Nephron progenitor cell (in vitro differentiated cells): ENCODE results near the gene CACNA2D1.

Source experiments
- DNase-seq: peaks from one replicate; pipeline ENCODE4 v3.0.0; 2021
- H3K27ac Mint-ChIP-seq: 2 replicates; pipeline ENCODE4 v1.8.0; 2021; ENCODE audit warnings: mild to moderate bottlenecking, moderate library complexity, mixed read lengths
- H3K27me3 Mint-ChIP-seq: 2 replicates; pipeline ENCODE4 v1.8.0; 2021; ENCODE audit warnings: mild to moderate bottlenecking, low read depth, mixed read lengths; ENCODE audit not compliant: poor library complexity
- H3K36me3 Mint-ChIP-seq: 2 replicates; pipeline ENCODE4 v1.8.0; 2021; ENCODE audit warnings: low read depth, mixed read lengths
- H3K4me1 Mint-ChIP-seq: 2 replicates; pipeline ENCODE4 v1.8.0; 2021; ENCODE audit warnings: mixed read lengths
- H3K4me3 Mint-ChIP-seq: 2 replicates; pipeline ENCODE4 v1.8.0; 2021; ENCODE audit warnings: mild to moderate bottlenecking, moderate library complexity, mixed read lengths
- H3K9me3 Mint-ChIP-seq: 2 replicates; pipeline ENCODE4 v1.8.0; 2021; ENCODE audit warnings: mild to moderate bottlenecking, moderate library complexity, mixed read lengths
- TF ChIP-seq, protein P1 (sequence below): fragments of 200-600 bp; sonication (generic); IDR thresholded peaks from 2 replicates; pipeline ENCODE4 v1.5.0; 2021; ENCODE audit warnings: antibody characterized with exemption

The CACNA2D1 gene

DNA sequence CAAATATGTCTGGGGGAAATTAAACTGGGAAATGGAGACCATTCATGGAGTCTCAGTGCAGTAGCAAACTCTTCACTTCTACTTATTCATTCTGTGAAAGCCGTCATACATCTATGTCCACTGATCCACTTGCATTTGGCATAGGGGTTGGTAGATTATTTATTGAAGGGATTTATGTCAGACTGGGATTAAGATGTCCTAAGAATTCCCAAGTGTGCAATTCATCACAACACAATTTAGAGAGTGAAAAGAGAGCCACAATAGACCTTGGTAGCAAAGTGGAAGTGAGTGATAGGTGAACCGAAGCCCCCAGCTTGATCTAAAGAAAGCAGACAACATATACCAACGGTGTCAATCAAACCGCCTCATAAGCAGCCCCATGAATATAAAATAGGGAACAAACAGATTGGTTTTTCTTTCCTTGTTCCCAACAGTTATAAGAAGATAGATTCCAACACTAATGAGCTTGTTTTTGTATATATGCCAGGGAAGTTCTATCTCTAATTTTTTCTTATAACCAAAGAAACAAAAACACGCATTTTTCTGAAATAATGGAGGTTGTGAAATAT lies 234.3 kb downstream of the CACNA2D1 start:
- TF ChIP-seq, protein P1, sequence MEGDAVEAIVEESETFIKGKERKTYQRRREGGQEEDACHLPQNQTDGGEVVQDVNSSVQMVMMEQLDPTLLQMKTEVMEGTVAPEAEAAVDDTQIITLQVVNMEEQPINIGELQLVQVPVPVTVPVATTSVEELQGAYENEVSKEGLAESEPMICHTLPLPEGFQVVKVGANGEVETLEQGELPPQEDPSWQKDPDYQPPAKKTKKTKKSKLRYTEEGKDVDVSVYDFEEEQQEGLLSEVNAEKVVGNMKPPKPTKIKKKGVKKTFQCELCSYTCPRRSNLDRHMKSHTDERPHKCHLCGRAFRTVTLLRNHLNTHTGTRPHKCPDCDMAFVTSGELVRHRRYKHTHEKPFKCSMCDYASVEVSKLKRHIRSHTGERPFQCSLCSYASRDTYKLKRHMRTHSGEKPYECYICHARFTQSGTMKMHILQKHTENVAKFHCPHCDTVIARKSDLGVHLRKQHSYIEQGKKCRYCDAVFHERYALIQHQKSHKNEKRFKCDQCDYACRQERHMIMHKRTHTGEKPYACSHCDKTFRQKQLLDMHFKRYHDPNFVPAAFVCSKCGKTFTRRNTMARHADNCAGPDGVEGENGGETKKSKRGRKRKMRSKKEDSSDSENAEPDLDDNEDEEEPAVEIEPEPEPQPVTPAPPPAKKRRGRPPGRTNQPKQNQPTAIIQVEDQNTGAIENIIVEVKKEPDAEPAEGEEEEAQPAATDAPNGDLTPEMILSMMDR, result no peak
- no peak for DNase-seq
- Mint-ChIP-seq H3K27me3 (peaks cover 4% of the 10 kb centered on the region), H3K27ac (peak overlapping the region; percentile 75), H3K36me3 (peaks cover 20% of the 10 kb centered on the region), H3K4me1 (peaks cover 34% of the 10 kb centered on the region), H3K9me3 (peaks cover 26% of the 10 kb centered on the region), H3K4me3 (no peak overlapping the region)

DNA sequence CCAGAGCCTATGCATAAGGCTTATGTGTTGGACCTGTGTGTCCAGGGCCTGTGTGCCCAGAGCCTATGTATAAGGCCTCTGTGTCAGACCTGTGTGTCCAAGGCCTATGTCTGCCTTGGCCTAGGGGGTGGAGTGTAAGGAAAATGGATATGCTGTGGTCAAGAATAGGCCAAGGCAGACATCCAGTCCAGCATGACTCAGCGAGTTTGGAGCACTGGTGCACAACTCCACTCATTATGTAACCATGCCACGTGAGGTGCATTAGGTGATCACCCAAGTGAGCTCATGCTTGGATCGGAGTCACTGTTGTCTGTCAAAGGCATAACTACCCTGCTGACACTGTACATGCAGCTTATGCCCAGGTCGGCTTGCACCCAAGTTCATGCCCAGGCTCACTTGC lies 238.9 kb downstream of the CACNA2D1 start:
- H3K27ac Mint-ChIP-seq, result no peak overlapping the region

DNA sequence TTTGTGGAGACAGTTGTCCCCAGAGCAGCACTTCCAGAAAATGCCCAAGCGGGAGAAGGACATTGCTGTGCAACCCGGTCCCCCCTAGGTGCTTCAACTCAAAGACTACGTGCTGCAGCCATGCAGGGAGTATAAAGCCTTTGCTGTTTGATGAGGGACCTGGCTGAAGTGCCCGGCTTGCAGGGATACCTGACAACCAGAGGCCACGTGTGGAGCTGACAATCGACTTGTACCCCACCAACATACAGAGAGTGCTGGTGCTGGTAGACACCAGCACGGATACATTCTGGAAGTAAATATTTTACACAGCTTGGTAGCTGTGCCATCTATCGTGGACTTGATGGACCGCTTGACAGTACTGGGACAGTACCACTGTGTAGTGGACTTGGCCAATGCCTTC lies 240.6 kb downstream of the CACNA2D1 start:
- Mint-ChIP-seq H3K27ac (no peak overlapping the region), H3K4me3 (no peak overlapping the region), H3K9me3 (peaks cover 17% of the 10 kb centered on the region), H3K4me1 (peaks cover 6% of the 10 kb centered on the region), H3K27me3 (peaks cover 3% of the 10 kb centered on the region), H3K36me3 (peaks cover 26% of the 10 kb centered on the region)
- no peak for DNase-seq
- TF ChIP-seq, protein P1, result no peak

More for the DNA sequence above, 238.9 kb downstream of the CACNA2D1 start:
- no peak for DNase-seq
- H3K36me3 Mint-ChIP-seq, result peaks cover 26% of the 10 kb centered on the region
- no peak overlapping the region for H3K4me3 Mint-ChIP-seq
- TF ChIP-seq, protein P1, result no peak
- H3K27me3 Mint-ChIP-seq, result peaks cover 3% of the 10 kb centered on the region
- H3K4me1 Mint-ChIP-seq, result peaks cover 17% of the 10 kb centered on the region
- peaks cover 17% of the 10 kb centered on the region for H3K9me3 Mint-ChIP-seq

DNA sequence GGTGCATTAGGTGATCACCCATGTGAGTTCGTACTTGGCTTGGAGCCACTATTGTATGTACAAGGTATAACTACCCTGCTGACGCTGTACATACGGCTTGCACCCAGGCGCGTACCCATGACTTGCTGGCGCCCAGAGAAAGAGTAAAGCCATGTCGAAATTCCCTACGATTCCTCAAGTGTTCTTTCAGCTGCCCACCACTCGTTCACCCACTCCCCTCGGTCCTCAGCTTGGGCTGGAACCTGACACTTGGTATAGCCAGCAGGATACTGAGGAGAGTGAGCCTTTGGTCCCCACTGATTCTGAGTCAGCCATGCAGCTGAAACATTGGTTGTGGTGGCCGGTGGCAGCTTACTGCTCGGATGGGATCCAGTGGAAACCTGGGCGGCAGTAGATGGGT lies 241.5 kb downstream of the CACNA2D1 start:
- Mint-ChIP-seq H3K4me1 (peaks cover 2% of the 10 kb centered on the region), H3K36me3 (peaks cover 26% of the 10 kb centered on the region), H3K27ac (no peak overlapping the region), H3K9me3 (peaks cover 17% of the 10 kb centered on the region), H3K4me3 (no peak overlapping the region), H3K27me3 (peaks cover 3% of the 10 kb centered on the region)
- TF ChIP-seq, protein P1, result no peak
- no peak for DNase-seq

DNA sequence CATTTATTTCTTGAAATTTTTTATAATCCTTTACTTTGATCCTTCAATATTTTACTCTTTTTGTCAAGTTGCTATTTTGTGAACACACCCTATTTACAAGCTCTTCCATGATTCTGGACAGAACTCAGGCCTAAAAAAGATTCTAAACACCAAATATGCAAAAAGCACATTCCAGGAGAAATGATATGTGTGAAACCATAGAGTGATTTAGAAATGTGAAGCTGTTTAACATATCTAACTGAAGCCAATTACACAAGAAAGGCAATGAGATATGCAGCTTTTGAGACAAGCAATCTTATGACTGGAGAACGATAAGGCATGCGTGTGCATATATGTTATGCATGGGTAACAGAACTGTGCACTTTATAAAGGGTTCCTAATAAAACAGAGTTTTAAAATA lies 243.0 kb downstream of the CACNA2D1 start:
- Mint-ChIP-seq H3K27ac (no peak overlapping the region), H3K36me3 (peaks cover 26% of the 10 kb centered on the region), H3K4me1 (peaks cover 12% of the 10 kb centered on the region), H3K9me3 (peaks cover 17% of the 10 kb centered on the region), H3K27me3 (peaks cover 3% of the 10 kb centered on the region), H3K4me3 (no peak overlapping the region)
- no peak for DNase-seq
- TF ChIP-seq, protein P1, result no peak

DNA sequence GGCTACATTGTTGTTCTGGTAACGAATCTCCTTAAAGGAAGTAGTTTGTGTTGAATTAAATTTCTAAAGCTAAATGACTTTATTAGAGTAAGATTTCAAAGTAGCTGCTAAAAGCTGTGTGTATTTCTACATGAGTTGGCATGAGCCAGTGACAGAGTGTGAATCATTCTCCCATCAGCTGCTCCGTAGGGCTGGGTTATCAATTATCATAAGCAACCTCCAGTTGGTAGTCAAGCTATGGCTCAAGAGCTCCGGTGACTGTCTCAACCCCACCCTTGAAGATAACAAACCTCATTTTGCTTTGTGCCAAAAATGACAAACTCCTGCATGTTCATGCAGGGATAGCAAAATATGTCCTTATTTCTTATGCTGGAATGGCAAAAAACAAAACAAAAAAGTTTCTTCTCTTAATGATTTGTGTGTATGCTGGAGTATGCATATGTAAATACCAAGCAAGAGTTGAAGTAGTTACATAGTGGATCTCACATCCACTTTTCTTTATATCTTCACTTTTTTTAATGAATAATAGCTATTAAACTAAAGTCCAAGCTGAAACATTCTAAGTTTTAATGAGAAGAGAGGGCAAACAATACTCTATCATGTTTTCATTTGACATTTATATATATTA lies 249.4 kb downstream of the CACNA2D1 start:
- peaks cover 31% of the 10 kb centered on the region for H3K4me1 Mint-ChIP-seq
- H3K36me3 Mint-ChIP-seq, result no peaks in the 10 kb centered on the region
- TF ChIP-seq, protein P1, result no peak
- no peak overlapping the region for H3K4me3 Mint-ChIP-seq
- H3K9me3 Mint-ChIP-seq, result no peaks in the 10 kb centered on the region
- peaks cover 3% of the 10 kb centered on the region for H3K27me3 Mint-ChIP-seq
- no peak for DNase-seq
- no peak overlapping the region for H3K27ac Mint-ChIP-seq
